Prostate gland (tissue), 2 donors: ENCODE results near the gene MEF2D.

Experiments used
- CTCF ChIP-seq, 4 experiments: fragments of 200-600 bp in 2 of 4; fragments of 450-650 bp in 2 of 4; sonication (generic) in 2 of 4; IDR thresholded peaks; 1 replicate in 3 of 4; 2 replicates in 1 of 4; pipeline ENCODE4 v1.5.1; 2016 to 2019; ENCODE audit warnings: antibody characterized with exemption in 4 of 4, mild to moderate bottlenecking in 2 of 4, moderate library complexity in 2 of 4
- POLR2A ChIP-seq: fragments of 450-650 bp; IDR thresholded peaks from one replicate; pipeline ENCODE4 v1.6.1; 2016; ENCODE audit warnings: antibody characterized with exemption, mild to moderate bottlenecking
- POLR2AphosphoS5 ChIP-seq: sonication (generic); formaldehyde crosslinking; IDR thresholded peaks from one replicate; pipeline ENCODE4 v1.6.1; 2017; ENCODE audit warnings: antibody characterized with exemption

- TF ChIP-seq CTCF (IDR thresholded peaks at IDR 0.05) = no peak
- TF ChIP-seq POLR2A = no peak
- no peak for TF ChIP-seq POLR2AphosphoS5
Measured at GRCh38 chr1:156499194-156499841, 1.3 kb downstream of the MEF2D start.
